Immature natural killer cell (primary cell): ENCODE measurements around the gene MAST4. TPM values are rescaled to one million over a fixed set of nuclear protein-coding genes. Genes with fewer than 3 reads are reported as not detected.
A peak's percentile ranks its signal among the peaks of the same experiment; 100 is the strongest.

Experiments
- DNase-seq, 3 donors: peaks; one replicate each; pipeline ENCODE4 v3.0.0; 2022; ENCODE audit warnings: mixed read lengths in 1 of 3
- H3K27ac Mint-ChIP-seq, 6 donors: one replicate each; pipeline ENCODE4 v1.8.0; 2020; ENCODE audit warnings: mixed read lengths in 6 of 6, mild to moderate bottlenecking in 5 of 6, inconsistent platforms in 4 of 6, moderate library complexity in 3 of 6
- H3K27me3 Mint-ChIP-seq, 3 donors: one replicate each; pipeline ENCODE4 v1.8.0; 2020 to 2021; ENCODE audit warnings: low read depth in 3 of 3, mild to moderate bottlenecking in 3 of 3, mixed read lengths in 3 of 3, moderate library complexity in 3 of 3, inconsistent platforms in 1 of 3
- H3K36me3 Mint-ChIP-seq, 3 donors: one replicate each; pipeline ENCODE4 v1.8.0; 2020; ENCODE audit warnings: mixed read lengths in 3 of 3, inconsistent platforms in 2 of 3, mild to moderate bottlenecking in 2 of 3
- H3K4me1 Mint-ChIP-seq, 2 donors: one replicate each; pipeline ENCODE4 v1.8.0; 2020; ENCODE audit warnings: inconsistent platforms in 2 of 2, mild to moderate bottlenecking in 2 of 2, mixed read lengths in 2 of 2, moderate library complexity in 1 of 2
- H3K4me3 Mint-ChIP-seq, 5 donors: one replicate each; pipeline ENCODE4 v1.8.0; 2020; ENCODE audit warnings: mild to moderate bottlenecking in 5 of 5, mixed read lengths in 5 of 5, inconsistent platforms in 3 of 5, moderate library complexity in 3 of 5
- H3K9me3 Mint-ChIP-seq, 6 donors: one replicate each; pipeline ENCODE4 v1.8.0; 2020; ENCODE audit warnings: mild to moderate bottlenecking in 6 of 6, mixed read lengths in 6 of 6, inconsistent platforms in 4 of 6, moderate library complexity in 3 of 6
- polyA plus RNA-seq, 3 donors: library from polyadenylated mRNA; unstranded; fragments of 300-500 nt; fragmentation: Illumina TruSeq; gene quantifications; one replicate each; pipeline ENCODE4 v1.2.3, GENCODE V29; 2021

MAST4 gene
- polyA plus RNA-seq, 3 donors from 2014 or later, result 0.51 to 2.8 (median 1.1) TPM

DNA sequence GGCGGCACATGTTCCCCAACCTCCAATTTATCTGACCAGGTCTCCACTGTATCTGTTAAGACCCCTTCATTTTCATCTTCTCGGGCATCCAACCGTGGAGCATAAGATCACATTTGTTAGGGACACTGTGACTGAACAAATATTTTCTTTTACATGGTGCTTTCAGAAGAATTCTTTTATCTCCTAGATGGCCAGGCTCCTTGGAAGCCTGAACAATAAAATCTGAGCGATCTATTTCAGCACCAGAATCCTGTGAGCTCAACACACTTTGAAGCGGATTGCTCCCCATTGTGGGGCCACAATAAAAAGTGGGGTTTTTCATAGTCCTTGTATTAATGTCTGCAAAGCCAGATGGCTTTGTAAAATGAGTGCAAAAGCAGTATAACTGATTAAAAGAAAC is 326.7 kb downstream of the MAST4 start:
- Mint-ChIP-seq H3K27ac (no peak overlapping the region), H3K4me3 (no peak overlapping the region)
- DNase-seq, result no peak

DNA sequence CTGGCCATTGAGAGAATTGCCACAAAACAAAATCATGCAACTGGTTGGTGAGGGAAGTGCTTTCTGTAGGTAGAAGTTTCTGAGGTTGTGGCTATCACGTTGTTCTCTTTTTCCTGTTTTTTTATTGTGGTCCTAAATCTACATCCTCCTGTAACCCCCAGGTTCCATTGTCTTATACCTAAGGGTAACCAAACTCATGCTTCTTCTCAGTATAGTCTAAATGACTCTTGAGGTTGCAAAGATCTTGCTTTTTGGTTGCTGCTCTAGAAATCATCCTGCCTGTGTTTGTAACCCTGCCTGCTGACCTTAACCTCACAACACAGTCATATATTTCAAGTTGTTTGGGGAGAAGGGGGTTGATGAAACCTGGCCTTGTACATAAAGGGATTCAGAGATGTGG is 327.3 kb downstream of the MAST4 start:
- H3K9me3 Mint-ChIP-seq, result no peaks in the 10 kb centered on the region
- no peak overlapping the region for H3K4me3 Mint-ChIP-seq
- no peak overlapping the region for H3K27ac Mint-ChIP-seq
- peak in 2 of 3 donors; percentile 1 to 2 for DNase-seq
- no peaks in the 10 kb centered on the region for H3K36me3 Mint-ChIP-seq
- peaks cover 3 to 9% (median 3%) of the 10 kb centered on the region in 3 donors for H3K27me3 Mint-ChIP-seq
- H3K4me1 Mint-ChIP-seq, result peaks cover 0 to 8% of the 10 kb centered on the region in 2 donors

More for the DNA sequence above, 326.7 kb downstream of the MAST4 start:
- no peaks in the 10 kb centered on the region for H3K36me3 Mint-ChIP-seq
- peaks cover 0 to 8% of the 10 kb centered on the region in 2 donors for H3K4me1 Mint-ChIP-seq
- H3K27me3 Mint-ChIP-seq, result peaks cover 3 to 9% (median 3%) of the 10 kb centered on the region in 3 donors
- no peaks in the 10 kb centered on the region for H3K9me3 Mint-ChIP-seq

DNA sequence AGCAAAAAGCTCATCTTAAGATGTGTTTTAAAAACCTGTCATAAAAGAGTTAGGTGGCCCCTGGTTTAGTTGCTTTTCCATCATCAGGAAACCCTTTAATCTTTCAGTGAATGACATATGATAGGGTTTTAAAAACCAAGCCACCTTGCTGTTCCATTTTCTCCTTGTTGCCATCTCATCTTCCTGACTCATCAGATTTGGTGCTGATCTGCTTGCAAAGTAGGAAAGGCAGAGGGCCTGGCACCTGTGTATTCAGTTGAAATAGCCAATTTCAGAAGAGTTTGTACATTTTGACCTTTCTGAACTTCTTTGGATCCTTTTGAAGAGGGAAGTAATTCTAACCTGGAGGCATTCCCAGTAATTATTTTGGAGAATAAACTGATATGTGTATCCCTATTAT is 327.7 kb downstream of the MAST4 start:
- Mint-ChIP-seq H3K36me3 (no peaks in the 10 kb centered on the region), H3K27me3 (peaks cover 3 to 9% (median 3%) of the 10 kb centered on the region in 3 donors), H3K4me3 (no peak overlapping the region), H3K9me3 (no peaks in the 10 kb centered on the region), H3K27ac (no peak overlapping the region), H3K4me1 (peaks cover 0 to 8% of the 10 kb centered on the region in 2 donors)
- DNase-seq, result no peak

DNA sequence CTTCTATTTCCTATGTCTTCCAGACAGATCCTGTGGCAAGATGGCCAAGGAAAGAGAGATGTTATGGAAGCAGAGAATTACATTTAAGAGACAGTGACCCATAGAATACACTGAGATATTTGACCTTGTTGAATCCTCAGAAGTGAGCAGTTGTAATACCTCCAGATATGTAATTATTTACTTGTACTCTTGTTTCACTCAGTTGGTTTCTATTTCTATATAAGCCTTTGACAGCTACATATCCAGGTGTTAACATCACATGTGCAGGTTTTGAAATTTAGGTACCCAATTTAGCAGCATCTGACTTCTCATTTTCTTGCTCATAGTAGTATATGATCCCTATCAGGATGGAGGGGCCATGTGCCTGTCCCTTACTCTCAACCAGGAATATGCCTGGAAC is 330.9 kb downstream of the MAST4 start:
- Mint-ChIP-seq H3K36me3 (no peaks in the 10 kb centered on the region), H3K4me1 (peaks cover 0 to 8% of the 10 kb centered on the region in 2 donors), H3K4me3 (no peak overlapping the region), H3K9me3 (no peaks in the 10 kb centered on the region), H3K27ac (no peak overlapping the region), H3K27me3 (peaks cover 3 to 11% (median 3%) of the 10 kb centered on the region in 3 donors)
- no peak for DNase-seq

DNA sequence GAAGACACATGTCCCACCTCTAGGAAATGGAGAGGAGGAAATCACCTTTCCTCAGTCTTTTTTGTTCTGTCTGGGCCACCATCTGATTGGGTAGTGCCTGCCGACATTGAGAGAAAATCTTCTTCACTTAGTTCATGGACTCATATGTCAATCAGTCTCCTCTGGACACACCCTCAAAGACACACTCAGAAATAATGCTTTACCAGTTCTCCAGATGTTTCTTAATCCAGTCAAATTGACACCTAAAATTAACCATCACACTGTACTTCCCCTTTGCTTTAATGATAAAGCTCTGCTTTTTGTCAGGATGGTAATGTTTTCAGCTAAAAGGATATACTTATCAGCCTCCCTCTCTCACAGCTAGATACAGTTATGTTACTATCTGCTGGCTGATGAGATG is 333.1 kb downstream of the MAST4 start:
- DNase-seq, result no peak
- H3K27ac Mint-ChIP-seq, result no peak overlapping the region
- H3K36me3 Mint-ChIP-seq, result no peaks in the 10 kb centered on the region
- peaks cover 0 to 8% (median 2%) of the 10 kb centered on the region in 3 donors for H3K27me3 Mint-ChIP-seq
- H3K4me3 Mint-ChIP-seq, result no peak overlapping the region
- no peaks in the 10 kb centered on the region for H3K4me1 Mint-ChIP-seq
- H3K9me3 Mint-ChIP-seq, result no peaks in the 10 kb centered on the region

DNA sequence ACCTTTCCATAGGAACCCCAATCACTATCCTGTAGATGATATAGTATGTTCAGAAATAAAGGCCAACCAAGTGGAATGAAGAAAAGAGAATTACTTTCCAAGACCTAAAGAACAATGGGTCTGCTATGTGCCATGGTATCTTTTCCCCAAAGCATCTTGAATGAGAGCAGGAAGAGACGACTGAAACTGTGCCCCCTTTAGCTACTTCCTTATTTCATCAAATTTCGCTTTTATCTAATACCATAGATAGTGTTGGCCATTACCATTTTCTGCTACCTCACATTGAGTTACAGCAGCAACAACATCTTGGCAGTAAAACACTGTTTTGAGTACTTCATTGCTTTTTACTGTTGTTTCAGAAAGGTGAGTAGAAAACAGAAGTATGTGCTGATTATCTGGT is 333.8 kb downstream of the MAST4 start:
- Mint-ChIP-seq H3K27me3 (peaks cover 0 to 8% (median 2%) of the 10 kb centered on the region in 3 donors), H3K4me1 (no peaks in the 10 kb centered on the region), H3K9me3 (no peaks in the 10 kb centered on the region), H3K4me3 (no peak overlapping the region), H3K27ac (no peak overlapping the region), H3K36me3 (no peaks in the 10 kb centered on the region)
- DNase-seq, result no peak

DNA sequence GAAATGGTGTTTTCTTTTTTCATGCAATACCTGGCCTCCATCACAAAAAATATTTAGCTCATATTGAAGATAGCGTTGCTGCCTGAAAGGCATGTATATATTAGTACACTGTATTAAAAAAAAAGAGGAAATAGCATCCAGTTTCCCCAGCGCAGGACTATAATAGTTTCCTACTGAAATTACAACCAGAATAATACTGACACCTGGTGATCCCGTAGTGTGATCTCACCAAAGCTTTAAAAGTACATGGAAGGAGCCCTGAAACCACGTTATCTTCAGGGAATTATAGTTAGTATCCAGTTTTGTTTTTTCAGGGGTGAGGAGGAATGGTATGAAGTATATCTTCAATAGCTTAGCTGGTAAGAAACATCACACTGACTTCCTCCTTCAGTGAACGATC is 335.5 kb downstream of the MAST4 start:
- no peaks in the 10 kb centered on the region for H3K4me1 Mint-ChIP-seq
- no peak for DNase-seq
- peaks cover 0 to 9% (median 2%) of the 10 kb centered on the region in 3 donors for H3K27me3 Mint-ChIP-seq
- no peaks in the 10 kb centered on the region for H3K9me3 Mint-ChIP-seq
- no peaks in the 10 kb centered on the region for H3K36me3 Mint-ChIP-seq
- H3K4me3 Mint-ChIP-seq, result no peak overlapping the region
- H3K27ac Mint-ChIP-seq, result no peak overlapping the region

DNA sequence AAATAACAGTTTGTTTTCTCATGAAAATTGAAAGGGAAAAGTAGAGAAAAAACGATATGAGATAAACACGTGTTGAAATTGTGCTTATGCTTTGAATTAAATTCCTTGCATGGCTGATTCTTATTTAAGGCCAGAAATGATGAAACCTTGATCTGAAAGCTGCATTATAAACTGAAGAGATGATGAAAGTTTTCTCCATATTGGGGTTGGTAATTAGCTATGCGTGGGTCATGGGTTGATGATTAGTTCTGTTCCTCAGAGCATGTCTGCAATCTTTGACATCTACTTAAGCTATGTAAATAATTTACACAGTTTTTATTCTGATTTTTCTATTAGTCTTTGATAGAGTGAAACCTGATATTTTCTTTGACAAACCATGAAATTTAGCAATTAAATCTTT is 336.3 kb downstream of the MAST4 start:
- H3K4me3 Mint-ChIP-seq, result no peak overlapping the region
- no peaks in the 10 kb centered on the region for H3K4me1 Mint-ChIP-seq

DNA sequence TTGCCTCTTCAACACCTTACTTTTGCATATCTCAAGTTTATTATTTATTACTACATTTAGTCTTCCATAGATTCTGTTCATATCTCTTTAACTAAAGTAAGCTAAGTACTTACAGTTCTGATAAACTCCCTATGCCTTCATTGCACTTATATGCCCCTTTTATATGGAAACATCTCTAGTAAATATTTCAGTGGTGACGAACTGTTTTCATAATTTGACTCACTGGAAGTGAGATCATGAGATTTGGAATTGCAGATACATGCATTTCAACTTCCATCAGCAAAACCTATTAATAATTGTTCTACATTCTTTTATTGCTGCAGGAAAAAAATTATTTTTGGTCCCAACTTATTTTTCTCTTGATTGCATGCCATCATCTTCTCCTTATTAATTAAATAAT is 336.9 kb downstream of the MAST4 start:
- Mint-ChIP-seq H3K27me3 (peaks cover 0 to 6% (median 2%) of the 10 kb centered on the region in 3 donors), H3K4me3 (no peak overlapping the region), H3K4me1 (no peaks in the 10 kb centered on the region), H3K9me3 (no peaks in the 10 kb centered on the region), H3K36me3 (no peaks in the 10 kb centered on the region), H3K27ac (no peak overlapping the region)
- DNase-seq, result no peak

More for the DNA sequence above, 336.3 kb downstream of the MAST4 start:
- no peaks in the 10 kb centered on the region for H3K36me3 Mint-ChIP-seq
- H3K27ac Mint-ChIP-seq, result no peak overlapping the region
- peaks cover 0 to 7% (median 2%) of the 10 kb centered on the region in 3 donors for H3K27me3 Mint-ChIP-seq
- DNase-seq, result no peak
- H3K9me3 Mint-ChIP-seq, result no peaks in the 10 kb centered on the region

DNA sequence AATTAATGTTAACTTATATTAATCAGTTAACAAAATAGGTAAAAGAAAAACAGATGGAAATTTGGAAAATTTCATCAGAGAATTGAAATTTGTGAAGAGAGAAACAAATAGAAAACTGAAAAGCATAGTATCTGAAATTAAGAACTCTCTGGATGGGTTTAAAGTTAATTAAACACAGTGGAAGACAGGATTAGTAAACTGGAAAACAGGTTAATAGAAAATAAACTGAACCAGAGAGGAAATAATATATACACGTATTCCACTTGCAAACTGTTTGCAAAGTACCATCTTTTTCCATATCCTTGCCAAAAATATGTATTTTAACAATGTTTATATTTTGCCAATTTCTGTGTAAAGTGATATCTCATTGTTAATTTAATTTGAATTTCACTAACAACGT is 342.9 kb downstream of the MAST4 start:
- Mint-ChIP-seq H3K27ac (no peak overlapping the region), H3K4me3 (no peak overlapping the region), H3K4me1 (no peaks in the 10 kb centered on the region), H3K27me3 (peaks cover 0 to 7% (median 2%) of the 10 kb centered on the region in 3 donors), H3K9me3 (peaks cover 0 to 4% (median 0%) of the 10 kb centered on the region in 6 donors), H3K36me3 (no peaks in the 10 kb centered on the region)
- no peak for DNase-seq

DNA sequence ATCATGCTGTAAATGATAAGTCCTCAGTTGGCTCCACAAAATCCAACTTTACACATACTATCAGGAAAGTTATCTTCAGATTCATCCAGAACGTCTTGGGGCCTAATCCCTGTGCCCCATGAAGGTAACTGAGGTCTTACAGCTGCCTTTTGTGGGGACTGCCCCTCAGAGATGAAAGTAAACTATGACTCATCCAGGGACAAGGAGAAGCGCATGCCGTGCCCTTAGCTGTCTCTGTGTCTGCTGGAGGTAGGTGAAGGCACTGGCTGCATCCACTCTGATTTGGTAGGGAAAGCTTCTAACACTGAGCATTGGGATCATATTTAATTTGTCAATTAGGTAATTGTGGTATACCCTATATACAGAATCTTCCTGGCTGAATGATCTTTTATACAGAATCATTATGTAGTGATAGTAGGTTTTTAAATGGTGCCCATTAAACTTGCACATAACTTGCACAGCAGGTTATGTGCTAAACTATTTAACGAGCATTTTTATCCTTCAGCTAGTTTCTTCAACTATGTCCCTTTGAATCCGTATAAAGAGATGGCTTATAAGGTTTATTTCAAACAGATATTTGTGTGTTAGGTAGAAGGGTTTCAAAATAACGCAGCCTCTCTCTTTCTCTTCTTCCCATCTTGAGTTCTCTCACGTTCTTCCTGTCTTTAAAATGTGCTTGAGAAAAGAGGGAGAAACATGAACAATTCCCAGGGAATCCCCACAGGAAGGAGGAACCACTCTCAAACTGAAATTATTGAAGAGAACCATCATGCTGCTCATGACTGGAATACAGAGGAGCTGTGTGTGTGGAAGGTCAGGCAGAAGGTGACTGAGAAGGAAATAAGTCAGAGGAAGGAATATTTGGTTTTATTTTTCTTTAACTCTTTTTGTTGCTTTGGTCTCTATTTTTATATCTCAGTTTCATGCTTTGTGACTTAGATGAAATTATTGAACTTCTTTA is 349.5 kb downstream of the MAST4 start:
- Mint-ChIP-seq H3K36me3 (no peaks in the 10 kb centered on the region), H3K27me3 (peaks cover 0 to 3% (median under 1%) of the 10 kb centered on the region in 3 donors), H3K4me3 (no peak overlapping the region), H3K4me1 (no peaks in the 10 kb centered on the region), H3K27ac (no peak overlapping the region), H3K9me3 (peaks cover 0 to 2% (median 0%) of the 10 kb centered on the region in 6 donors)
- no peak for DNase-seq

DNA sequence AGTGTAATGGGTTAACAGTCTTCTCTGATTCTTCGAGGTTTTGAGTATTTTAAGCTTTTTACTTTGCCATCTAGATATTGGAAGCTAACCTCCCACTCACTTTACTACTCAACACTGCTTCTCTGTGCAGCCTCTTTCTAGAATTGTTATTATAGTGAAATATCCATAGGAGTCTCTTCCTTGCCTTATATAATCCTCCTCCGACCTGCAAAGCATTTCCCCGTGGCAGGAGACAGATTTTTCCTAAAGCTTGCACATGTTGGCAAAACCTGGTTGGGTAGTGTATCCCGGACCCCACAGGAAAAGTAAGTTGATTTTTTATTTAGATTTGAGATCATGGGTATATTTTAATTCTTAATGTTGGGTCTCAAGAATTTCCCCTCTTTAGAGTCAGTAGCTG is 351.3 kb downstream of the MAST4 start:
- DNase-seq, result no peak
- no peaks in the 10 kb centered on the region for H3K4me1 Mint-ChIP-seq
- H3K9me3 Mint-ChIP-seq, result no peaks in the 10 kb centered on the region
- no peak overlapping the region for H3K27ac Mint-ChIP-seq
- H3K36me3 Mint-ChIP-seq, result no peaks in the 10 kb centered on the region
- no peak overlapping the region for H3K4me3 Mint-ChIP-seq
- H3K27me3 Mint-ChIP-seq, result peaks cover 0 to 3% (median 3%) of the 10 kb centered on the region in 3 donors

DNA sequence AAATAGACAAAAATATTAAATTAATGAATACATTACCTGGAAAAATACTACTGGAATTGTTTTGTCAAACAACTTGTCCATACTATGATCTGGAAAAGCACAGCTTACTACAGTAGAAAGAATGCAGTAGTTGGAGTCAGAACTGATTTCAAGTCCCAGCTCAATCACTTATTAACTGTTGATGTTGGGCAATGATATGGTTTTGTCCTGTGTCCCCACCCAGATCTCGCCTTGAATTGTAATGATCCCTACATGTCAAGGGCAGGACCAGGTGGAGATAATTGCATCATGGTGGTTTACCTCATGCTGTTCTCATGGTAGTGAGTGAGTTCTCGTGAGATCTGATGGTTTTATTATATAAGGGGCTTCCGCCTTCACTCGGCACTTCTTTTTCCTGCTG is 352.9 kb downstream of the MAST4 start:
- Mint-ChIP-seq H3K9me3 (no peaks in the 10 kb centered on the region), H3K4me3 (no peak overlapping the region), H3K27me3 (peaks cover 0 to 3% (median 3%) of the 10 kb centered on the region in 3 donors), H3K4me1 (no peaks in the 10 kb centered on the region), H3K27ac (no peak overlapping the region), H3K36me3 (no peaks in the 10 kb centered on the region)
- DNase-seq, result no peak

DNA sequence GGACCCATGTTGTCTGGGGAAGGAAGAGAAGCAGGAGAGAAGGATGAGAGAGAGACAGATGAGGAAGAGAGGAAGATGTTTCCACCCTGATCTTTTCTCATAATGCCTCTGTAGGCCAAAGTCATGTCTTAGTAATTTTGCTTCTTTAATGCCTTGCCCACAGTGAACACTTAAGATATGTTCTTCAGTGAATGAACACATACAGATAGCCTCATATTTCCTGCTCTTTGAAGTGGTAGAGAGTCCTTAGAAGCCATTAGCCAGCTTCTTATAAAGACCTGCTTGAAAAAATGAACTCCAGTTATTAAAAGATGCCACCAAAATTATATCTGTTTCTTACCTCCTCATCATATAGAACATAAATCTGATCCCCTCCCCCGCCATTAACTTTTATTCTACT is 356.0 kb downstream of the MAST4 start:
- H3K4me1 Mint-ChIP-seq, result no peaks in the 10 kb centered on the region
- no peak for DNase-seq
- no peak overlapping the region for H3K27ac Mint-ChIP-seq

More for the DNA sequence above, 356.0 kb downstream of the MAST4 start:
- peaks cover 2 to 3% (median 3%) of the 10 kb centered on the region in 3 donors for H3K27me3 Mint-ChIP-seq
- no peak overlapping the region for H3K4me3 Mint-ChIP-seq
- H3K36me3 Mint-ChIP-seq, result no peaks in the 10 kb centered on the region
- no peaks in the 10 kb centered on the region for H3K9me3 Mint-ChIP-seq
